Esophagus muscularis mucosa (tissue), 3 donors: ENCODE data around the gene SART1.

Experiments used
- POLR2AphosphoS5 ChIP-seq, 2 donors: sonication (generic); formaldehyde crosslinking; IDR thresholded peaks; one replicate each; pipeline ENCODE4 v1.6.1; 2017; ENCODE audit warnings: antibody characterized with exemption in 2 of 2
- TF ChIP-seq, protein P1 (sequence below), 3 experiments: fragments of 200-600 bp in 2 of 3; fragments of 450-650 bp in 1 of 3; sonication (generic) in 2 of 3; IDR thresholded peaks; one replicate each; pipeline ENCODE4 v1.5.1; 2017 to 2019; ENCODE audit warnings: antibody characterized with exemption in 3 of 3, mild to moderate bottlenecking in 2 of 3, moderate library complexity in 1 of 3

DNA sequence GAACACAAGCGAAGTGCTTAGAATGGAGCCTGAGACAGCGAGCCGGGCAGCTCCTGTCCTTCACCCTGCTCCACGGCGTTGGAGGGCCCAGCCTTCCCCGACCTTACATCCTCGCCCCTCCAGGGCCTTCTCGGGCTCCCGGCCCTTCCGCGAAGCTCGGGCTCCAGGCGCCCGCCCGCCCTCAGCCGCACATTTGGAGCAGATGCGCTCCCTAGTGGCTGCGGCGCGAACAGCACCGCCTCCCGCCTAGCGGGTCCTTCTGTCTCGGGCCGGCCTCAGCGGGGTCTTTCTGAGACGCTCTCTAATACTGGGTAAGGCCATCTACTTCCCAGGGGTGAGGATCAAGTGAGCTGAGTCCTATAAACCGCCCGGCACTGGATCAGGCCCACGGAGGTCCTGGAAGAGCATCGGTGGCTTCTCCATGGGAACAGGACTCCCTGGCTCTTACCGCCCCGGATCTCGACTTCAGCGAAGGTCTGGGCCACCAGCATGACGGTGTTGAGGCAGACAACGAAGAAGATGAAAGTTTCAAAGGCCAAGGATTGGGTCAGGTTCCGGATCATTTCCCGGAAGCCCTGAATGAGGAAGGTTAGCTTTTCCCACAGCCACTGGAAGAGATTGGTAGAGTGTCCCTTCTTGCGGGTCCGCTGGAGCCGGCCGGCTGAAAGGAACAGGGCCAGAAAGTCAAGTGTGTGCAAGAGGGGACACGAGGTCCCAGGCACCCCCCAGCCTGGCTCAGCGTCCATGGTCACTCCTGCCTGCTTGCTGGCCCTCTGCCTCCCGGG lies 61.1 kb downstream of the SART1 start:
- TF ChIP-seq POLR2AphosphoS5 (IDR thresholded peaks at IDR 0.05), result peak in 1 of 2 donors; percentile 56
- TF ChIP-seq, protein P1, sequence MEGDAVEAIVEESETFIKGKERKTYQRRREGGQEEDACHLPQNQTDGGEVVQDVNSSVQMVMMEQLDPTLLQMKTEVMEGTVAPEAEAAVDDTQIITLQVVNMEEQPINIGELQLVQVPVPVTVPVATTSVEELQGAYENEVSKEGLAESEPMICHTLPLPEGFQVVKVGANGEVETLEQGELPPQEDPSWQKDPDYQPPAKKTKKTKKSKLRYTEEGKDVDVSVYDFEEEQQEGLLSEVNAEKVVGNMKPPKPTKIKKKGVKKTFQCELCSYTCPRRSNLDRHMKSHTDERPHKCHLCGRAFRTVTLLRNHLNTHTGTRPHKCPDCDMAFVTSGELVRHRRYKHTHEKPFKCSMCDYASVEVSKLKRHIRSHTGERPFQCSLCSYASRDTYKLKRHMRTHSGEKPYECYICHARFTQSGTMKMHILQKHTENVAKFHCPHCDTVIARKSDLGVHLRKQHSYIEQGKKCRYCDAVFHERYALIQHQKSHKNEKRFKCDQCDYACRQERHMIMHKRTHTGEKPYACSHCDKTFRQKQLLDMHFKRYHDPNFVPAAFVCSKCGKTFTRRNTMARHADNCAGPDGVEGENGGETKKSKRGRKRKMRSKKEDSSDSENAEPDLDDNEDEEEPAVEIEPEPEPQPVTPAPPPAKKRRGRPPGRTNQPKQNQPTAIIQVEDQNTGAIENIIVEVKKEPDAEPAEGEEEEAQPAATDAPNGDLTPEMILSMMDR (IDR thresholded peaks at IDR 0.05), result peak; percentile 93 to 100 (median 94)
